HG02610 (cell line): Measurements from ENCODE around the gene ADPRS.

Source experiments
- ATAC-seq: cut with Tn5 transposase; IDR thresholded peaks from one replicate; pipeline ENCODE4 v1.9.1; 2021; ENCODE audit warnings: mild to moderate bottlenecking, moderate library complexity; ENCODE audit not compliant: unreplicated experiment

The ADPRS gene

GRCh38 chr1:36107394-36107793 lies 18.7 kb downstream of the ADPRS start:
- ATAC-seq, result no peak

- no peak for ATAC-seq
These were observed 19.6 kb downstream of the ADPRS start for GRCh38 chr1:36108314-36108713.

GRCh38 chr1:36109041-36109679 lies 20.5 kb downstream of the ADPRS start:
- ATAC-seq, result no peak

GRCh38 chr1:36111151-36111550 lies 22.5 kb downstream of the ADPRS start:
- no peak for ATAC-seq

GRCh38 chr1:36112823-36113222 lies 24.1 kb downstream of the ADPRS start:
- no peak for ATAC-seq

- ATAC-seq, result no peak
These were observed 25.7 kb downstream of the ADPRS start for GRCh38 chr1:36114371-36114770.

GRCh38 chr1:36115200-36115669 lies 26.5 kb downstream of the ADPRS start:
- no peak for ATAC-seq

- ATAC-seq, result no peak
These were observed 27.2 kb downstream of the ADPRS start for GRCh38 chr1:36115931-36116330.

- no peak for ATAC-seq
These were observed 28.2 kb downstream of the ADPRS start for GRCh38 chr1:36116901-36117300.

- no peak for ATAC-seq
These were observed 29.9 kb downstream of the ADPRS start for GRCh38 chr1:36118447-36119204.

GRCh38 chr1:36119456-36119855 lies 30.8 kb downstream of the ADPRS start:
- no peak for ATAC-seq

- ATAC-seq, result no peak
These were observed 33.7 kb downstream of the ADPRS start for GRCh38 chr1:36122062-36123030.

- ATAC-seq, result no peak
These were observed 34.7 kb downstream of the ADPRS start for GRCh38 chr1:36123356-36123755.

GRCh38 chr1:36124404-36125128 lies 35.9 kb downstream of the ADPRS start:
- ATAC-seq, result no peak

- ATAC-seq, result no peak
These were observed 36.7 kb downstream of the ADPRS start, which contains the start of gene COL8A2 for GRCh38 chr1:36125129-36125991. Gene COL8A2 (minus strand): TSS chr1:36125222. CDS start chr1:36100242, 24,980 bp downstream.

- no peak for ATAC-seq
These were observed 37.5 kb downstream of the ADPRS start for GRCh38 chr1:36126005-36126716.

GRCh38 chr1:36126797-36127500 lies 38.3 kb downstream of the ADPRS start:
- no peak for ATAC-seq
